Astrocyte of the spinal cord (primary cell): ENCODE data around the gene SPDYE4.
"Not testable (repeated sequence)": the region's sequence is repeated elsewhere in the genome, so short reads cannot be mapped to it uniquely, and the experiment has no call there.

ENCODE experiments used
- DNase-seq: peaks from one replicate; pipeline ENCODE4 v3.0.0; 2011; ENCODE audit warnings: low read depth, low spot score
- H3K4me3 ChIP-seq: 2 replicates; pipeline ENCODE4 v1.5.1; 2011; ENCODE audit warnings: low read depth, mild to moderate bottlenecking, low read length, moderate library complexity
- CTCF ChIP-seq: IDR thresholded peaks from 2 replicates; pipeline ENCODE4 v1.5.1; 2012; ENCODE audit warnings: low read depth, mild to moderate bottlenecking, low read length, inconsistent platforms
- in situ Hi-C: cut with HindIII; loops from 2 replicates; pipeline ENCODE4 v1.10.0; 2017; ENCODE audit warnings: low sequenced_read_pairs

Gene SPDYE4

GRCh38 chr17:8758137-8758596 is at the start of gene SPDYE4:
TSS of gene SPDYE4 (minus strand) at chr17:8758546. CDS start at chr17:8758382, 164 bp downstream.
- TF ChIP-seq CTCF, result no peak
- in situ Hi-C loops, result no loop called here
- no peak within 1 kb of the TSS for H3K4me3 ChIP-seq
- no peak for DNase-seq

GRCh38 chr17:8806926-8807550 is 48.7 kb upstream of the SPDYE4 start:
- TF ChIP-seq CTCF, result no peak
- no peak overlapping the region for H3K4me3 ChIP-seq
- in situ Hi-C loops, result no loop called here
- no peak for DNase-seq

GRCh38 chr17:8806253-8806925 is 48.0 kb upstream of the SPDYE4 start:
- no peak overlapping the region for H3K4me3 ChIP-seq
- in situ Hi-C loops, result no loop called here
- DNase-seq, result no peak
- TF ChIP-seq CTCF, result no peak

- DNase-seq, in situ Hi-C loops, H3K4me3 ChIP-seq: not testable (repeated sequence)
Measured at GRCh38 chr17:8805396-8805795, 47.0 kb upstream of the SPDYE4 start.

GRCh38 chr17:8803531-8804420 is 45.4 kb upstream of the SPDYE4 start:
- no peak overlapping the region for H3K4me3 ChIP-seq
- in situ Hi-C loops, result no loop called here
- no peak for DNase-seq
- TF ChIP-seq CTCF, result no peak

- DNase-seq, result no peak
- H3K4me3 ChIP-seq, result no peak overlapping the region
- in situ Hi-C loops, result no loop called here
- TF ChIP-seq CTCF, result no peak
Measured at GRCh38 chr17:8801135-8801840, 42.9 kb upstream of the SPDYE4 start.
